Lower leg skin (tissue), 4 donors: ENCODE measurements around the gene HSD17B12. TPM values are rescaled to one million over a fixed set of nuclear protein-coding genes. Genes with fewer than 3 reads are reported as not detected.

Experiments
- DNase-seq, 2 donors: peaks; one replicate each; pipeline ENCODE4 v3.0.0-alpha.2; 2019; ENCODE audit warnings: low spot score in 2 of 2
- H3K4me3 ChIP-seq: fragments of 200-600 bp; sonication (generic); 2 replicates; pipeline ENCODE4 v1.5.1; 2017; ENCODE audit warnings: mild to moderate bottlenecking, low read depth; ENCODE audit not compliant: poor library complexity, severe bottlenecking
- CTCF ChIP-seq, 3 donors: fragments of 450-650 bp; IDR thresholded peaks; one replicate each; pipeline ENCODE4 v1.5.1; 2016; ENCODE audit warnings: antibody characterized with exemption in 3 of 3, mild to moderate bottlenecking in 3 of 3, moderate library complexity in 2 of 3
- POLR2A ChIP-seq, 2 donors: fragments of 450-650 bp; IDR thresholded peaks; one replicate each; pipeline ENCODE4 v1.6.1; 2016 to 2017; ENCODE audit warnings: antibody characterized with exemption in 2 of 2, mild to moderate bottlenecking in 1 of 2, moderate library complexity in 1 of 2
- WGBS, 2 donors: methylation state at CpG; one replicate each; pipeline ENCODE4 v1.1.5; 2018; 5-methylcytosine and 5-hydroxymethylcytosine counted together
- intact Hi-C: fragments of 100-400 bp; cut with DNase I; formaldehyde crosslinking; loops from one replicate; pipeline ENCODE4 v1.15.0; 2023; ENCODE audit warnings: low total_unique reads
- total RNA-seq, 4 donors: library from RNA; depleted of rRNA; stranded (reverse); fragments of >200 nt; gene quantifications; one replicate each; pipeline ENCODE4 v1.1.0, GENCODE V29; 2016

Gene HSD17B12
- total RNA-seq, 4 donors from 2014 or later = 32.0 to 69.7 (median 46.6) TPM

- no peak overlapping the region for H3K4me3 ChIP-seq
- WGBS, 2 donors = 57 to 60% methylated on average over 10 of the region's 10 CpGs
- no peak for TF ChIP-seq POLR2A (IDR thresholded peaks at IDR 0.05)
- TF ChIP-seq CTCF (IDR thresholded peaks at IDR 0.05) = no peak
- no peak for DNase-seq
- intact Hi-C loops = no loop called here
Measured at GRCh38 chr11:43904742-43905535, 224.4 kb downstream of the HSD17B12 start.

GRCh38 chr11:43905813-43906241 is 225.3 kb downstream of the HSD17B12 start:
- intact Hi-C loops = no loop called here
- no peak for TF ChIP-seq CTCF (IDR thresholded peaks at IDR 0.05)
- no peak for TF ChIP-seq POLR2A (IDR thresholded peaks at IDR 0.05)
- H3K4me3 ChIP-seq = no peak overlapping the region
- DNase-seq = no peak
- 63 to 65% methylated on average over 2 of the region's 2 CpGs for WGBS, 2 donors

Other genes with a start within 250 kb of the HSD17B12 start
- gene ALKBH3, start 200.1 kb downstream of the HSD17B12 start, total RNA-seq = 10 to 100 TPM; 34.0 to 43.9 (median 39.8) TPM